GM12892 (cell line): ENCODE measurements around the gene ROPN1B.
"Not testable (repeated sequence)": the region's sequence is repeated elsewhere in the genome, so short reads cannot be mapped to it uniquely, and the experiment has no call there.

Source experiments
- POLR2A ChIP-seq: IDR thresholded peaks from 2 replicates; pipeline ENCODE4 v1.6.1; 2011; ENCODE audit warnings: low read depth, low read length, control low read depth
- POLR2AphosphoS5 ChIP-seq: IDR thresholded peaks from 2 replicates; pipeline ENCODE4 v1.6.1; 2011; ENCODE audit warnings: low read depth, low read length, control low read depth
- TAF1 ChIP-seq: IDR thresholded peaks from 2 replicates; pipeline ENCODE4 v1.6.1; 2011; ENCODE audit warnings: low read depth, mild to moderate bottlenecking, control low read depth, low read length, borderline replicate concordance

GRCh38 chr3:125936891-125937290 is 32.1 kb upstream of the ROPN1B start:
- not testable (repeated sequence) for TF ChIP-seq POLR2AphosphoS5, POLR2A, TAF1
